Activated gamma-delta T cell treated with Interleukin-2 at 50 U/mL for 16 hours (primary cell): ENCODE data around the gene ZNF2.

Experiments
- DNase-seq: peaks from one replicate; pipeline ENCODE4 v3.0.0-alpha.2; 2020

Gene ZNF2

DNA sequence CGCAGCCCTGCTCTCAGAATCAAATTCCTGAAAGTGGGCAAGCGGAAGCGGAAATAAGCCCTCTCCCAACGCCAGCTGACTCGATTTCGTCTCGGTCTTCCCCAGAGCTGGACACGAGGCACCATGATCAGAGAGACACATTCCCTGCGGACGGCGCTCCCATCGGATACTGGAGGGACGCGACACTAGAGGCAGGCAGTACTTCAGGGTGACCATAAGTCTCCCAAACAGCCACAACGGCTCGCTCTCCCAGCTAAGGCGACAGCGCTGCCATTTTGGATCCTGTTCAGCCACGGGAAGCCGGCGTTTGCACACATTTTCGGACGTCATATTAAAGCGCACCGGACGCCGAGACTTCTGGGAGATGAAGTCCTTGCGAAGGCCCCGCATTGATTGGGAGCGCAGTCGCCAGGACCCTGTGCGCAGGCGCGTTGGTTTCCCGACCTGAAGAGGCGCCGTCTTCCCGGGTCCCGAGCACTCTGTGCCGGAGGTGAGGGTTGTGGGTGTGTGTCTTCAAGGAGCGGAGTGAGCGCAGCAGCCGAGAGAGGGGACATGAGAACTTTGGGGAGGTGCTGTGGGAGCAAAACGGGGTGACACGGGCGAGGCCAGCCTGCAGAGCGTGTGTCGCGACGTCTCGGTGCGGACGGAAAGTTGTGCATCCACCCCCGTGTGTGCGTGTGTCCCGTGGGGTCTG, at the start of gene ZNF2:
ZNF2 (plus strand) TSS at position 439 of the 694 bp plus-strand sequence. CDS start 10,418 bp downstream, outside the sequence.
- peak; percentile 96 for DNase-seq

DNA sequence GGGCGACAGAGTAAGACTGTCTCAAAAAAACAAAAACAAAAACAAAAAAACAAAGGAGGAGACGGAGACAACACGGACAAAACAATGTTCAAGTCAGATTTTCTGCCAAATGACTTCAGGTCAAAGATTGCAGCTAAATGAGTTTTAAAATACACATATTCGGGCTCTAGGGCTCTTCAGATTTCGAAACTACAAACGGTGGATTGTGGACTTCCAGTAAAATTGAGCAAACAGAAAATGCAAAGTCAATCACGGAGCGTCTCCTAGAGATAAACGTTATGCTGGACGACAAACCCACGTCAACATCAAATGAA, 44.6 kb upstream of the ZNF2 start:
- DNase-seq, result no peak

DNA sequence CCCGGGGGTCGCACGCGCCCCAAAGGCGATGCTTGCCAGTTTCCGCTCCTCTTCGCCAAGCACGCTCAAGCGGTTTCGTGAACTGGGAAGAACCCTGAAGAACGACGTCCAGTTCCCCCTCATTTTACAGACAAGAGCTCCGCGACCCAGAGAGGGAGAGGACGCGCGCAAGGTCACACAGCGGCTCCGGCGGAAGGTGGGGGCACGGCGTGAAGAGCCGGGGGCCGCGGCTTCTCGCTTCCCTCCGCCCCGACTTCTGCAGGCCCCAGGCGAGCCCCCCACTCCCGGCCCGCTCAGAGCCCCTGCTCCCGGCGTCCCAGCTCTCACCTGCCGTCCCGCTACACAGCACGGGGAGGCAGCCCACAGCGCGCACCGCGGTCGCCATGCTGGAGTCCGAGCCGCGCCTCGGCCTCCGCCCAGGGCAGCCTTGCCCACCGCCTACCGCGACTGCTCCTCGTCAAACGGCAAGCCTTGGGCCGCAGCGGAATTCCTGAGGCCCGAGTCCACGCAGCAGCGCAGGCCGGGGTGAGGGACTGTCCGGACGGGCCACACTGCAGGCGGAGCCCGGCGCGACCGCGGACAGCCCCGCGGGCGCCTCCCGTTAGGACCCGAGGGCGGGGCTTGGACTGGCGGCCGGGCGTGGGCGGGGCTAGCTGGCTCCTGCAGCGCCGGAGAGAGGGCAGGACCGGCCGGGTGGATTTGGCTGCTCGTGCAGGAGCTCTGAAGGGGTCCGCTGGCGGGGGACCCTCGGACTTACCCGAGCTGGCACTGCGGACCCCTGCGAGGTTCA, 44.0 kb upstream of the ZNF2 start, which contains the start of gene MRPS5:
MRPS5 (minus strand) TSS at position 402 of the 790 bp plus-strand sequence; CDS start at position 385, 17 bp downstream.
- peak; percentile 84 for DNase-seq

DNA sequence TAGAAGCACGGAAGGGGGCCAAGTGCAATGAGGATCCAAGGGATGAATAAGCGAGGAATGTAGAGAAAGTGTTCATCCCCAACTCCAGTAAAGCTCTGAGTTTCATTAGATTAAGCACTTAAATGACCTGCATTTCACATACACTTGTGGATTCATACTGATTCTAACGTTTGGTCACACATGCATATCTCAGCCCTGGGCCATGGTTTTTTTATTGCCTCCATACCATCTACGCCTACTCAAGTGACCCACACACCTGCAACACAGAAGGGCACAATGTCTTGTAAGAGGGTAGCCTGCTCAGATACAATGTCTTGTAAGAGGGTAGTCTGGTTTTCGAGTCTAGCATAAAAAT, 43.4 kb upstream of the ZNF2 start:
- DNase-seq, result no peak

DNA sequence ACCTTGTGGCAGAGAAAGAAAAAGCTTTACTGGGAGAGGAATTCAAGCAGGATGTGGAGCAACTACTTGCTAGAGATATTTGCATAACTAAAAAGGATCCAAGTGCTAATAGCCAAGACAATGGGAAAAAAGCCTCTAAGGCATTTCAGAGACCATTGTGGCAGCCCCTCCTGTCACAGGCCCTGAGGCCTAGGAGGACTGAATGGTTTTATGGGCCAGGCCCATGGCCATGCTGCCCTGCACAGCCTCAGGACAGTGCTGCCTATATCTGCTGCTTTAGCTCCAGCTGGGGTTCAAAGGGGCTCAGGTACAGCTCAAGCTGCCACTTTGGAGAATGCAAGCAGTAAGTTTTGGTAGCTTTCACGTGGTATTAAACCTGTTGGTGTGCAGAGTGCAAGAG, 26.9 kb upstream of the ZNF2 start:
- DNase-seq, result no peak

DNA sequence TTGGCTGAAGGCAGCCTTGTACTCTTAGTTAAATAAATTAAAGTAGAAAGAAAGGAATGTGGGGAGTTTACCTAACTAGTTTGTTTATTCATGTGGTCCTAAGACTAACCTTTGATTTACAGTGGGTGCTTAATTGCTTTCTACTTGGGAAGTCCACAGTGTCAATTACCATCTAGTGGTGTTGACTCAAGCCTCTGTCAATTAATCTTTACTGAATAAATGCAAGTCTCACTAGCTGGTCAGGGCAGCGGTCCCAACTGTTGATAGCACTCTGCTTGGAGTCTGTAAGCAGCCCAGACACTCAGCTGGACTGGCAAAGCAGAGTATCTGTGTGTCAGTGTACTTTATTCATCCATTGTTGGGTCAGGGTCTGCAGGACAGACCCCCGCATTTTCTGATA, 21.8 kb upstream of the ZNF2 start:
- DNase-seq, result no peak

DNA sequence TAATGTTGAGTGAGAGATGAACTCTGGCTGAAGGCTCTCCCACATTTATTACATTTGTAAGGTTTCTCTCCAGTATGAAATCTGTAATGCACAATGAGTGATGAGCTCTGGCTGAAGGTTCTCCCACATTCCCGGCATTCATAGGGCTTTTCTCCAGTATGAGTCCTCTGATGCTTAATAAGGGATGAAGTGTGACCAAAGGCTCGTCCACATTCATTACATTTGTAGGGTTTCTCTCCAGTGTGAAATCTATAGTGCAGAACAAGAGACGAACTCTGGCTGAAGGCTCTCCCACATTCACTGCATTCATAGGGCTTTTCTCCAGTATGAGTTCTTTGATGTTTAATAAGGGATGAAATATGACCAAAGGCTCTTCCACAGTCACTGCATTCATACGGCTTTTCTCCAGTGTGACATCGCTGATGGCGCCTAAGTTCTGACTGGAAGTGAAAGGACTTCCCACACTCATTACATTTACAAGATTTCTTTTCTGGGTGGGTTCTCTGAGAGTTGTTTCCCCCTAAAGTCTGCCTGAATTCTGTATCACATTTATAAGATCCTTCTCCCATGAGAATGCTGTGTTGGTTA, 16.1 kb upstream of the ZNF2 start:
- DNase-seq, result no peak

DNA sequence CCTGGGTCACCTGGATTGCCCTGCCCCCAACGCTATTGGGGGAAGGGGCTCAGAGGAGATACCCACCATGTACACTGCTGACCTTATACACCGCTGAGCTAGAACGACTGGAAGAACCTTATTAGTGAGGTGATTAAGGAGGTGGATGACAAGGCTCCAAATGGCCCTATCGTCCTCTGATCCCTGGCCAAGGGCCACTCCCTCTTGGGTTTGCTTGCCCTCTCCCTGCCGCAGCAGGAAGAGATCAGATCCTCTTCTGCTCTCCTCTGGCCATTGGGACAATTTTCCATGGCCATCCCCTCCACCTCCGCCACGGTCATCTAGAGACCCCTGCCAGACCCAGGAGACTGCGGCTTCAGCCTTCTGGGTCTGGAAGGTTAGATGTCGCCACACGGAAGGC, 7.2 kb upstream of the ZNF2 start:
- DNase-seq, result no peak

DNA sequence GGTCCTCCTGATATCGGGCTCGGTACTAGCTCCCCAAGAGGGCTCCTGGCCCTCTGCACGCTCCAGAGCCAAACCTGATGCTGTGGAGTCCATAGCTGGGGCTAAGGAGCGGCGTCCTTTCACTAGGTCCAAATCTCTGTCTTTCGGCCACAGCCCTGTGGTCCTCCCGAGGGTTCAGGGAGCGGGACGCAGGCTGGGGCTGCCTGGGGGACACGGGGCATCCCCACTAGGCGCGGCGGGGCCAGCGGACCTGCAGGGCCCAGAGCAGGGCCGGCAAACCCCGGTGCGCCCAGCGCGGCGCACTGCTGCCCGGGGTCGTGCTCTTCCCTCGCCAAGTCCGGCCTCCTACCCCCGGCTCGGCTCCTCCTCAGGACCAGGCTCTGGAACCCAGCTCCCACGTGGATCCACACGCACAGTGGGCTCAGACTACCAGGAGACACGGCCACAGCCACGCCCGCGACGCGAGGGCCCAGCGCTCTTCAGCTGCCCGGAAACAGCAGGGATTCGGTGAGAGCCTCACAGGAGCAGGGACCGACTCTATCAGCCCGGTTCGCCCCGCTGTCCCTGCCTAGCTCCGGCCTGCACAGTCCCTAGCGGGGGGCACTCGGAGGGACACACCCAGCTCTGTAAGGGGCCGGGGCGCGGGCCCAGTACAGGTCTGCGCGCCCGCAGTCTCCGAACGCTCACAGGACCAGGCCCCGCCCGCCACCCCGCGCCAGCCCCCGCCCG, 6.6 kb upstream of the ZNF2 start:
- DNase-seq, result no peak

DNA sequence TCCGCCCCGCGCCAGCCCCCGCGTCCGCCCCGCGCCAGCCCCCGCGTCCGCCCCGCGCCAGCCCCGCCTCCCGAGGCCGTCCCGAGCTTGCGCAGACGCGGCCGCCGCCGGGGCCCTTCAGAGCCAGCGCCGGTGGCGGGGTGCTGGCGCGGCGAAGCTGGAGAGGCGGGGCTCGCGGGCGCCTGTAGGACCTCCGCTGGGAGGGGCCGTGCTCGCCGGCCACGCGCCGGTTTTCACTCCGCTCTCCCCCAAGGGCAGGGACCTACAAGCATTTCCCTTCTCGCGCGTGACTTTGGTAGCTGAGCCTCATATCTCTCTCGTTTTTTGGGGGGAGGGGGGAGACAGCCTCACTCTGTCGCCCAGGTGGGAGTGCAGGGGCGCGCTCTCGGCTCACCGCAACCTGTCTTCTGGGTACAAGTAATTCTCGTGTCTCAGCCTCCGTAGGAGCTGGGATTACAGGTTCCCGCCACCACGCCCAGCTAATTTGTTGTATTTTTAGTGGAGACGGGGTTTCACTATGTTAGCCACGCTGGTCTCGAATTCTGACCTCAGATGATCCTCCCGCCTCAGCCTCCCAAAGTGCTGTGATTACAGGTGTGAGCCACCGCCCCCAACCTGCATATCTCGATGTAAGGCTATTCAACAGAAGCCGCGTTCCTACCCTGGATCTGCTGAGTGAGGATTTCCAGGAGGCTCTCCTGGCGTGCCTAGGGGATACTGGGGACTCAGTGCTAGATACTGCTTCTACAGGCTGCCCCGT, 5.7 kb upstream of the ZNF2 start, which contains the start of gene ZNF514:
ZNF514 (minus strand) TSS at position 159 of the 760 bp plus-strand sequence. CDS start 6,595 bp downstream, outside the sequence.
- peak; percentile 74 for DNase-seq

DNA sequence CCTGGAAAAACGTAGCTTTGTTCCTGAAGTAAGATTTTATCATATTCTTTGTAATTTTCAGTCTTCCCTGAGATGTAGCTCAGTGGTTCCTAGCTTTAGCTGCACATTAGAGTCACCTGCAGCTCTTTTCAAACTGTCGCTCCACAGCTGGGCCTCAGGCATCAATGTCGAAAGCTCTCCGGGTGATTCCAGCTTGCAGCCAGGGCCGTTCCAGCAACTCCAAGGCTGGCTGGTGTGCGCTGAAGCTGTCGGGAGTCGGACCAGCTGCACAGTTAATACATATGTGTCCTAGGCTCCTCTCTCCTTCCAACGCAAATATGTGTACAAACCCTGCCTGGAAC, 609 bp upstream of the ZNF2 start:
- no peak for DNase-seq

DNA sequence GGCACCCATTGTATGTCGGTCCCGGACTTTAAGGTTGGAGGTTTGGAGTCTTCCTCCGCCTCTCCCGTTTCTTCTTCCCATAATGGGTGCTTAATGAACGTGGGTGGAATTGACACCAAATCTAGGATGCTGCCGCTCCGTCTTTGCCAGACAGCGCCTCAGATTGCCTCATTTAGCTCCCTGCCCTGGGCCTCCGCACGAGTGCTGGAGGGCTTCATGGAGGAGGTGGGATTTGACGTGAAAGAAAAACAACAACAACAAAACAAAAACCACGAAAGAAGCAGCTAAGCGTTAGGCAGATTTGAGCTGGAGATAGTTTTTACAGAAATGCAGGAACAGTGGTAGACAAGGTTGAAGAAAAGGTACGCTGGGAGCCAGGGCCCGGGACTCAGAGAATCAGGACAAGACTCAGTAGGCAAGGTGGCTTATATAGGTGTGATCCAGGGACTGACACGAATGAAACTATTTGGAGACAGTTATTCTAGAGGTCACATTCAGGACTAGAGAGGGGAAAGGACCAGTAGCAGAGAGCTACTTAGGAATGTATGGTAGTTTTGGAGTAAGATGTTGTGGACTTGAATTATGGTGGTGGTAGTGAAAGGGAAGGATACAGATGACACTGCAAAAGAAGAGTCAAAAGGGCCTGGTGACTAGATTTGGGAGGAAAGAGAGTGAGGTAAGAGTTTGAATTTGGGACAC, 605 bp downstream of the ZNF2 start:
- DNase-seq, result no peak

DNA sequence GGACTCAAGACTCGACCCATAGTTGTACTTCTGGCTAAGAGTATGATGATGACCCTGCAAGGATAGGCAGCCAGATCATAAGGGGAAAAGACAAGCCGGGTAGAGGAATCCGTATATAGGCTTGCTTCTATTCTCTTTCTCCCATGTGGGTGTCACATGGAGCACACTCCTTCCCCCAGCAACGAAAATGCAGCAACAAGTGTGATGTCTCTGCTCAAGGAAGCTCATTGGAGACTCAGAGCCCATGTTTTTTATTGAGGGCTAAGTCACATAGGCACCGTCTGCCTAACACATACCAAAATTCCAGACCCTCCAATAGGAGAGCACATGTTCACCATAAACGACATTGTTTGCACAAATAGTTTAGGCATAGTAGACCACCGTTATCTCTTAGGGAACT, 6.3 kb downstream of the ZNF2 start:
- DNase-seq, result no peak

DNA sequence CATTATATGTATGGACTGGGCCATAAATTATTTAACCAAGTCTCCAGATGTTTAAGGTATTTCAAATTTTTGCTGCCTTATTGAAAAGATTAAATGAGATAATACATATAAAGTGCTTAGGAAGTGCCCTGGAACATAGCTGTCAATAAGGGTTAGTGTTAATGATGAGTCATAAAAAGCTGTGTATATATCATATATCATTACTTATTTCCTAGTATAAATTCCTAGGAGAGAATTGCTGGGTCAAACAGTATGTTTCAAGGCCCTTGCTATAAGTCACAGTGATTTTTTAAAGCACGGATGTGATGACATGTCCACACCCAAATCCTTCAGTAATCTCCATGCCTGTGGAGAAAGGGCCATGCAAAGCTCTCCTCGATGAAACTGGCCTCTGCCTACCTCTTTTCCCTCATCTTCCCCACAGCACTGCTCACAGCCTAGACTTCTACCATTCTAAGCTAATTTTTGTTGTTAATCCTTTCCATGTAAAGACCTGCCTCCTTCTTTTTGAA, 8.5 kb downstream of the ZNF2 start:
- no peak for DNase-seq

DNA sequence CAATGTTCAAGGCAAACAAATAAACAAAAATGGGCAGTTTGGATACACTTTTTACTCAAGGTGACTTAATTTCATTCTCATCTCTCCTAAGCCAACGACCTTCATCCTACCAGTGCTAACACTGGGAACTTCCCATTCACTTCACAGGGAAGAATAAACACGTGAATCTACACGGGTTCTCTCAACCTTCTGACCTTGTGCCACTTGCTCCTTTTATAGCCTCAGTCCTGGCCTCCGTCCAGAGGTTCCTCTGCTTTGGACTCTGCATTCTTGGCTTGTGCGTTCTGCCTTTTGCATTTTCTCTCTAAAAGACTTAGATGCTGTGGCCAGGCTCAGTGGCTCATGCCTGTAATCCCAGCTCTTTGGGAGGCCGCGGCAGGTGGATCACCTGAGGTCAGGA, 13.8 kb downstream of the ZNF2 start:
- no peak for DNase-seq

DNA sequence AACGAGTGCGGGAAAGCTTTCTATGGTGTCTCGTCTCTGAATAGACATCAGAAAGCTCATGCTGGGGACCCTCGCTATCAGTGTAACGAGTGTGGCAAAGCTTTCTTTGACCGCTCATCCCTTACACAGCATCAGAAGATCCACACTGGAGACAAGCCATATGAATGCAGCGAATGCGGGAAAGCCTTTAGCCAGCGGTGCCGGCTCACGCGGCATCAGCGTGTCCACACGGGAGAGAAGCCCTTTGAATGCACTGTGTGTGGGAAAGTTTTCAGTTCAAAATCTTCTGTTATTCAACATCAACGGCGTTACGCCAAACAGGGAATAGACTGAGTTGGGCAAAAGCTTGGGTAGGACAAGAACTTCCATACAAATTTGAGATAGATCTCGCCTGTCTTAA, 16.2 kb downstream of the ZNF2 start:
- DNase-seq, result no peak

DNA sequence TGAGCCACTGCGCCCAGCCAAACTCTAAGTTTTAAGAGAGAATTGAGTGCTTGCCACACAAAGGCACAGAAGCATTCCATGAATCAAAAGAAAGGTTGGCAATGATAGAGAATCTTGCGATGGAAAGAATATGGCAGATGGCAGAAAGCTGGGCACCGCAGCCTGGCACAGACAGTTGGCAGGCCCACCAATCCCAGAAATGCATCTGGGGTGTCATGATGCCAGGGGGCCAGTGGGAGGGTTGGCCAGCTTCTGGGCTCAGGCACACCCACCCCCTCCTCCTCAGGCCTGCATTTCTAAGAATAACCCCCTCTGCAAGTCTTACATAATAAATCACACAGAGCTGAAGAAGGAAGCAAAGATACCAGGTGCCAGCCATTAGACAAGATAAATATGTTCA, 19.6 kb downstream of the ZNF2 start:
- no peak for DNase-seq

DNA sequence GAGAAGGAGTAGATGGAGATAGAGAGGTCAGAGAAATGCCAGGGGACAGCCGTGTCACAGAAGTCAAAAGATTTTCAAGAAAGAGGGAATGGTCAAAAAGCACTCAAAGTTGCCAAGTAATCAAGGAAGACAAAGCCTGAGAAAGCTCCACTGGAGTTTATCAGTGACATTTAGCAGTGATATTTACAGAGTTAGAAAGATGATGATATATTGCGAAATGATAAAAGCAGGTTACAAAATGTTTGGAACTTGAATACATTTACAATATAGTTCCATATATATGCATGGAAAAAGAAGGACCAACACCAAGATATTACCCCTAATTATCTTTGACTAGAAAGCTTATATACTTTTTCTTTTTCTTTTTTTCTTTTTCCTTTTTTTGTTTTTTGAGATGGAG, 20.4 kb downstream of the ZNF2 start:
- DNase-seq, result no peak

DNA sequence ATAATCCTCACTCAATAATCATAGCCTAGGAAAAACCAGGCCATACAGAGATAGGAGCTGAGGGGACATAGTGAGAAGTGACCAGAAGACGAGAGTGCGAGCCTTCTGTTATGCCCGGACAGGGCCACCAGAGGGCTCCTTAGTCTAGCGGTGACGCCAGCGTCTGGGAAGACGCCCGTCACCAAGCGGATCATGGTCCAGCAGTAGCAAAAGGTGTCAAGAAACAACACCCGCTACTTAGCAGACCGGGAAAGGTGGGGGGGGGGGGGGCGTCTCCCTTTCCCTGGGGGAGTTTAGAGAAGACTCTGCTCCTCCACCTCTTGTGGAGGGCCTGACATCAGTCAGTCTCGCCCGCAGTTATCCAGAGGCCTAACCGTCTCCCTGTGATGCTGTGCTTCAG, 27.3 kb downstream of the ZNF2 start:
- DNase-seq, result peak; percentile 34

DNA sequence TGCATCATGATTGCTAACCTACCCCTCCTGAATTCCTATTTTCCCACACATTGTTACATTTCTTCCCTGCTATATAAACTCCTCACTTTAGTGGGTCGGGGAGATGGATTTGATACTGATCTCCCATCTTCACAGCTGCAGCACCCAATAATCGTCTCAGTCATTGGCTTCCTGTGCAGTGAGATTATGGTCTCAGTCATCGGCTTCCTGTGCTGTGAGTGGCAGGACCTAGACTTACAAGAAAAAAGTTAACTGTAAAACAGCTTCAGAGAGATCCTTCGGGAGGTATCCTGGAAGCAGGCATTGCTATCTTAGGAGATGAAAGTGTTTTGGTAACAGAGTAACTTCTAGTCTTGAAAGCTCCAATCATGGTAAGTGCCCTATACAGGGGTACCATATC, 38.3 kb downstream of the ZNF2 start:
- DNase-seq, result no peak

DNA sequence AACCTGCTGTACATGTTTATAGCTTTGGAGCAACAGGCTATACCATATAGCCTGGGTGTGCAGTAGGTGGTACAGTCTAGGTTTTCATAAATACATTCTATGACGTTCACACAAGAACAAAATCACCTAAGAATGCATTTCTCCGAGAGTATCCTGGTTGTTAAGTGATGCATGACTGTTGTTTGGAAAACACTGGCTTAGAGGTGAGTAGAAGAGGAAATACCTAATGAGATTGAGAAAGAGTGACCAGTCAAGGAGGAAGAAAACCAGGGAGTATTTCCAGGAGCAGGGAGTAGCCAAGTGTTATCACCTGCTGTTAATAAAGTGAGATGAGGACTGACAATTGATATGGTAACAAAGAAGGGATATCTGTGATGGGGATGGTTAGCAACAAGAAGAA, 38.8 kb downstream of the ZNF2 start:
- no peak for DNase-seq

DNA sequence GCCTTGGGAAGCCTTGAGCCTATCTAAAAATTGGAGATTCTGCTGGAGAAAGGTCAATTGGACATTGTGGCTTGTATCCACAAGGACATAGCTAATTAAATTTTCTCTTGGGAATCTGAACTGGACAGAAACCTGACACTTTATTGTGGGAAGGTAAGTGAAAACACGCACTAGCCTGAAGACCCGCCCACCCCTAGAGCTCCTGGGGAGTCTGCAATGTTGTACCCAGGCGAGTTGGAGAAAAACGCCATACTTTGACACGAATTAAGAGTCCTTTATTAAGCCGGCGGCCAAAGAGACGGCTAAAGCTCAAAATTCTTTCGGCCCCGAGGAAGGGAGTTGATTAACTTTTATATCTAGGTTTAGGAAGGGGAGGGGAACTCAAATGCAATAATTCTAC, 40.5 kb downstream of the ZNF2 start:
- DNase-seq, result no peak
